GM18870 (cell line): ENCODE results near the gene NOP9.

ENCODE experiments used
- ATAC-seq: cut with Tn5 transposase; IDR thresholded peaks from one replicate; pipeline ENCODE4 v1.9.1; 2021; ENCODE audit warnings: moderate library complexity; ENCODE audit not compliant: unreplicated experiment

Gene NOP9

DNA sequence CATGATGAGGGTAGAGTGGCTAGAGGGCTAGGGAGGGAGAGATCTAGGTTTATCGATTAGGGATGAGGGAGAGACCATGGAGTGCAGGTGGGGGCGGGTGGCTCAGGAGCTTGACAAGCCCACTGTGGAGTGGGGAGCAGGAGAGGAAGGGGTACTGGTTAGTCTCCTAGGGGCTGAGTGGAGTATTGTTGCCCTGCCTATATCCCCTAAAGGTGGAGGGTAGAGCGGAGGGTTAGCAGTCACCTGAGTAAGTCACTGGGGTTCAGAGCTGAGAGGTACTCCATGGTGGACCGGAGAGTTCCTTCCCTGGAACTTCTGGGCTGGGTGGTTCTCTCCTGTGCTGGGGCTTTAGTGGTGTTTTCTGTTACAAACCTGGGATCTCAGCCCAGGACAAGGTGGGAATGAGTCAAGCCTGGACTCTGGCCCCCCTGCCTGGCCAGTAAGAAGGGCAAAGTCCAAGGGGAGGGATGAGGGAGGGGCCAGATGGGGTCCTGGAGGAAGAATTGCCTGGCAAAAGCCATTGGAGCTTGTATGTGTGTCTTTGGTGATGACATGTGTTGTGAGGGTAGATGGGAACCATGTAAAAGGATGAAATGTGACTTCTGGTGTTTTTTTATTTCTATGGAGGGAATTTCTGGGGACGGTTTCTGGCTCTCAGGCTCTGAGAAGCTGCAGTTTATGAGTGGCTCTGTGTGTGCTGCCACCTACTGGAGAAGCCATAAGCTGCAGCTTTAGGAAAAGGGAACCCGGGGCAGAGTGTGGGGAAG is 8.1 kb downstream of the NOP9 start, which contains the start of gene CIDEB:
CIDEB (minus strand) TSS at position 403 of the 767 bp plus-strand sequence; CDS start at position 284, 119 bp downstream.
- no peak for ATAC-seq

DNA sequence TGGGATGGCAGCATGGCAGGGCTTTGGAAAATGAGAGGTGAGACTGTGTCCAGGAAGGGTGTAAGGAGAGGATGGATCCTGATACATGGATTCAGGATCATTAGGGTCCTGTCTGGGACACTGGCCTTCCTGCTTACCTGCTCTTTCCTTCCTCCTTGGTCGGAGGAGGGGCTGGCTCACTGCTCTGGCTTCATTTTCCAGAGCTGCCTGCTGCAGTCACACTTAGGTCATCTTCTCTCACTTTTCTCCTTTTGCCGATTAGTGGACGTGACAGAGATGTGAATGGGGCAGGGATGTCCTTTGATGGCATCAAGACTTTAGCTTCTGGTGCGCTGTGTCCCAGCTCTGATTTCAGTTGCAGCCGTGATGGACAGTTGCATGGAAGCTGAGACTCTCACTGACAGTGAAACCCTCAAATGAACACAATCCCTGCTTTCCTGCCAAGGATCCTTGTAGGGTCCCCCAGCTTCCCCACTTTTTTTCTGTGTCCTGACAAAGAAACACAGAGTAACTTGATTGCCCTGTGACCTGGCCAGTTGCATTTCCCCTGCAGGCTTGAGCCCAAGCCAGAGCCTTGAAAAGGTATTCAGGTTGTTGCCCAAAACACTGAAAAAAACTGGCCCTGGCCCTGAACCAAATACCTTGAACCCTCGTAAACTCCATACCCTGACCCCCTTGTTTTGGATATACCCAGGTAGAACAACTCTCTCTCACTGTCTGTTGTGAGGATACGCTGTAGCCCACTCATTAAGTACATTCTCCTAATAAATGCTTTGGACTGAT is 8.9 kb downstream of the NOP9 start:
- no peak for ATAC-seq

DNA sequence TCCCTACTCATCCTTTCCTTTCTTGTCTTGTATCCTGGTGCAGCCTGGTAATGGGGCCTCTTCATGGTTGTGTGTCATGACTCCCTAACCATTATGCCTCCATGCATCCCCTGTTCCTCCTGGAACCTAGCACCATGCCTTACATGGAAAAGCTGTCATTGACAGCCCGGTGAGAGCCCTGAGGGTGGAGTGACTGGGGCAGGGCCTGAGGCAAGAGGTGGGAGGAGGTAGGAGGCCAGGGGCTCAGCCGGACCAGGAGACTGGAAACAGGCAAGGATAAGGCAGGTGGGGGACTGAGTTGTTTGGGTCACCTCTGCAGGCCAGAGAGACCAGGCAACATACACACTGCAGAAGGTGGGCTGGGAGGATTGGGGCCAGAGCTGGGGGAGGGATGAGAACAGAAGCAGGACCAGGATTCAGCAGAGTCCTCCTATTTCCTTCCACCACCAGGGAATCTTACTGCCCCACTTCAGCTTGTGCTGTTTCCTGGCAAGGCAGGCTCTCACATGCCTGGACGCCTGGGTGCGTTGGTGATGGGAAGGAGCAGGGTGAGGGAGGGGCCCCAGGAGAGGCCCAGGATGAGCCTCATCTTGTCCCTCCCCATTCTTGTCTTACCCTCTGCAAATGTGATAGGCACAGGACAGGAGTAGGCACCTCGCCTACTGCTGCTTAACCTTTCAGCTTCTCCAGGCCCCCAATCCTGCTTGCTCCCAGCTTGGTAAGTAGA is 10.1 kb downstream of the NOP9 start, which contains the start of gene LTB4R2:
LTB4R2 (plus strand) TSS at position 603 of the 727 bp plus-strand sequence. CDS start 525 bp downstream, outside the sequence.
- ATAC-seq, result no peak

DNA sequence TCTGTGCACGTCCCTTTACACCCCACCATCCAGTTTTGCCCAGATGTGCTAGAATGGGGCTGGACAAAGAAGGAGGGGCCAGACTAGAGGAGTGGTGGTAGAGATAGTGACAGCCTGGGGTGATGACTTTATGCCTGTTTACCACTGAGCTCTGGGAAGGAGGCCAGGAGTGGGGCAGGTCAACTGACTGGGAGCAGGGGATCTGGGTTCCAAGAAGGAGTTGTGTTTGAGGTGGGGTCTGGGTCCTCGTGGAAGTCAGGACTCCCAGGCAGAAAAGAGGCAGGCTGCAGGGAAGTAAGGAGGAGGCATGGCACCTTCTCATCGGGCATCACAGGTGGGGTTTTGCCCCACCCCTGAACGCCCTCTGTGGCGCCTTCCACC is 10.6 kb downstream of the NOP9 start:
- no peak for ATAC-seq

DNA sequence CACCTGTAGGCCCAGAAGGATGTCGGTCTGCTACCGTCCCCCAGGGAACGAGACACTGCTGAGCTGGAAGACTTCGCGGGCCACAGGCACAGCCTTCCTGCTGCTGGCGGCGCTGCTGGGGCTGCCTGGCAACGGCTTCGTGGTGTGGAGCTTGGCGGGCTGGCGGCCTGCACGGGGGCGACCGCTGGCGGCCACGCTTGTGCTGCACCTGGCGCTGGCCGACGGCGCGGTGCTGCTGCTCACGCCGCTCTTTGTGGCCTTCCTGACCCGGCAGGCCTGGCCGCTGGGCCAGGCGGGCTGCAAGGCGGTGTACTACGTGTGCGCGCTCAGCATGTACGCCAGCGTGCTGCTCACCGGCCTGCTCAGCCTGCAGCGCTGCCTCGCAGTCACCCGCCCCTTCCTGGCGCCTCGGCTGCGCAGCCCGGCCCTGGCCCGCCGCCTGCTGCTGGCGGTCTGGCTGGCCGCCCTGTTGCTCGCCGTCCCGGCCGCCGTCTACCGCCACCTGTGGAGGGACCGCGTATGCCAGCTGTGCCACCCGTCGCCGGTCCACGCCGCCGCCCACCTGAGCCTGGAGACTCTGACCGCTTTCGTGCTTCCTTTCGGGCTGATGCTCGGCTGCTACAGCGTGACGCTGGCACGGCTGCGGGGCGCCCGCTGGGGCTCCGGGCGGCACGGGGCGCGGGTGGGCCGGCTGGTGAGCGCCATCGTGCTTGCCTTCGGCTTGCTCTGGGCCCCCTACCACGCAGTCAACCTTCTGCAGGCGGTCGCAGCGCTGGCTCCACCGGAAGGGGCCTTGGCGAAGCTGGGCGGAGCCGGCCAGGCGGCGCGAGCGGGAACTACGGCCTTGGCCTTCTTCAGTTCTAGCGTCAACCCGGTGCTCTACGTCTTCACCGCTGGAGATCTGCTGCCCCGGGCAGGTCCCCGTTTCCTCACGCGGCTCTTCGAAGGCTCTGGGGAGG is 11.3 kb downstream of the NOP9 start, which contains the start of gene LTB4R:
LTB4R (plus strand) TSS at position 857 of the 959 bp plus-strand sequence. CDS start 4,150 bp downstream, outside the sequence.
- ATAC-seq, result no peak

GRCh38 chr14:24311837-24312615 is 12.4 kb downstream of the NOP9 start:
- no peak for ATAC-seq

DNA sequence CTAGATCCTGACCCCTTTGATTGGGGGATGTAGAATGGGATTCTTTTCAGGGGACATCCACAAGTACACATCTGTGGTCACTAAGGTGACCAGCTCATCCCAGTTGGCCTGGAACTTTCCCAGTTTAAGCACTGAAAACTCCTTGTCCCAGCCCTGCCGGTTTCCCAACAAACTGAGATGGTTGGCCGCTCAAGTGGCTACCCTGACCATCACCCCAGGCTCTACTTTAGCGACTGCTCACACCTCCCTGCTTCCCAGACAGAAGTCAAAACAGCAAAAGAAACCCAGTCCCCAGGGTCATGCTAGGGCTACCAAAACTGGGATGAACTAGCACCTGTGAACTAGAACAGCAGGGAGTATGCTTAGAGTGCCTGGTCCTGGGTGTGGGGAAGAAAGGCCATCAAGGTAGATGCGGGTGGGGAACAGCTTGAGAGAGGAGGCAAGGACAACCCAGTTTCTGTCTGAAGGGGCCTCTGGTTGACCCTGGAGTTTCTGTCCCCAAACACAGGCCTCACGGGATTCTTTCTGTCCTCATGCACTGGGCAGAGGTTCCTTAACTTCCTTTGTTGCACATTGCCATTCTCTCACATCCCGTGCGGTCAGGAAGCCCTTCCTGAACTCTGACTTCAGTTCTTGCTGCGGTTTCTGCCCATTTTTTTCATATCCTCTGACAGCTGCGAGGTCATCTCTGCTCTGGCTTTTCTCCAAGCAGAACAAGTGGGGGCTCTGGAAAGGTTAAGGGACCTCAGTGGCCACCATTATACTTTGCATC is 13.3 kb downstream of the NOP9 start:
- no peak for ATAC-seq

- no peak for ATAC-seq
Measured at GRCh38 chr14:24313913-24314312, 14.3 kb downstream of the NOP9 start.

- ATAC-seq, result no peak
Measured at GRCh38 chr14:24314377-24315193, 14.9 kb downstream of the NOP9 start.

DNA sequence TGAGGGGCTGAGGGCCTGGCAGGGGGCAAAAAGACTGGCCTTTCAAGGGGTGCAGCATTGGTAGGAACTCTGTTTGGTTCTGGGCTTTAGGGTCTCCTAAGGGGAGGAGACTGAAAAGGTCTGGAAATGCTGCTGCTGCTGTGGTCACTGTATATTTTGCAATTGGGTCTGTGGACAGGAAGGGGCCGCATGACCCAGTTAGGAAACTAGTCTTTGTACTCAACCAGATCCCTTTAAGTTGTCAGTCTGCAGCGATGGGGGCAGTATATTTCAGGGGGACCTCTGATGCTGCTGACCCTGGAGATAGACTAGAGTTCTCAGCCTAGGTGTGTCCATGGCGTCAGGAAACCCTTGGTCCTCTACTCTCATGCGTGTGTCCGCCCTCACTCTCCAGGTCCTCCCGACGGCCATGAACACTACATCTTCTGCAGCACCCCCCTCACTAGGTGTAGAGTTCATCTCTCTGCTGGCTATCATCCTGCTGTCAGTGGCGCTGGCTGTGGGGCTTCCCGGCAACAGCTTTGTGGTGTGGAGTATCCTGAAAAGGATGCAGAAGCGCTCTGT is 15.7 kb downstream of the NOP9 start:
- ATAC-seq, result no peak

DNA sequence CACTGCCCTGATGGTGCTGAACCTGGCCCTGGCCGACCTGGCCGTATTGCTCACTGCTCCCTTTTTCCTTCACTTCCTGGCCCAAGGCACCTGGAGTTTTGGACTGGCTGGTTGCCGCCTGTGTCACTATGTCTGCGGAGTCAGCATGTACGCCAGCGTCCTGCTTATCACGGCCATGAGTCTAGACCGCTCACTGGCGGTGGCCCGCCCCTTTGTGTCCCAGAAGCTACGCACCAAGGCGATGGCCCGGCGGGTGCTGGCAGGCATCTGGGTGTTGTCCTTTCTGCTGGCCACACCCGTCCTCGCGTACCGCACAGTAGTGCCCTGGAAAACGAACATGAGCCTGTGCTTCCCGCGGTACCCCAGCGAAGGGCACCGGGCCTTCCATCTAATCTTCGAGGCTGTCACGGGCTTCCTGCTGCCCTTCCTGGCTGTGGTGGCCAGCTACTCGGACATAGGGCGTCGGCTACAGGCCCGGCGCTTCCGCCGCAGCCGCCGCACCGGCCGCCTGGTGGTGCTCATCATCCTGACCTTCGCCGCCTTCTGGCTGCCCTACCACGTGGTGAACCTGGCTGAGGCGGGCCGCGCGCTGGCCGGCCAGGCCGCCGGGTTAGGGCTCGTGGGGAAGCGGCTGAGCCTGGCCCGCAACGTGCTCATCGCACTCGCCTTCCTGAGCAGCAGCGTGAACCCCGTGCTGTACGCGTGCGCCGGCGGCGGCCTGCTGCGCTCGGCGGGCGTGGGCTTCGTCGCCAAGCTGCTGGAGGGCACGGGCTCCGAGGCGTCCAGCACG is 16.4 kb downstream of the NOP9 start:
- no peak for ATAC-seq

GRCh38 chr14:24316597-24316950 is 16.9 kb downstream of the NOP9 start:
- ATAC-seq, result no peak

DNA sequence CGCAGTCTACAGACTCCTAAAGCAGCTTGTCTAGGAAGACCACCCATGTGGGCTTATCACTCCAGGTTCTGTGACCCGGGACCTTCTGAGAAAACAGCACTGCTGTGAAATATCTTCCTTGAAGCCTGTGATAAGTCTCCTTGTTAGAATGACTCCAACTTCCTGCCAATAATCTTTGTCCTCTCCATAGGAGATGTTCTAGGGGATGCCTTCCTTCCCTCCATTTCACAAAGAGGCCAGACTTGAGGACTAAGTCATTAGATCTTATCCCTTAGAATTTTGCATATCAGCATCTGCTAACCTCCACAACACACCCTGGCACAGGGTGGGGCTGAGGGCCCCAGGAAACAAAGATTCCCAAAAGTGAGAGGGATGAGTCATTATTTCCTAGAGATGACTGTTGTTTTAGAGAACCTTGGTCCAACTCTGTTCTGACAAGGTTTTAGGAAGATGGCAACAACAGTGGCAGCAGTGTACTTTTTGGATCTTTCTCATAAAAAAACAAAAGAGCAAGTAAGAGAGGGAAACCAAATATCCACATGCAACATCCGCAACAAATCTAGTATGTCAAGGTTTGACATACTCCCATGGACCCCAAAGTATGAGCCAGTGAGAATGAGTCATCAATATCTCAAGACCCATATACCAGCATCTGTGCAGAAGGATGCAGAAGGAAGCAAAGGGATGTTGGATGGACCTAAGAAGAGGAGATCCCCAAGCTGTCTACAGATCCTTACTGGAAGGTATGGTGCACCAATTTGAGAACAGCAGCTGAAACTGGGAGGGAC is 17.7 kb downstream of the NOP9 start:
- ATAC-seq, result no peak

DNA sequence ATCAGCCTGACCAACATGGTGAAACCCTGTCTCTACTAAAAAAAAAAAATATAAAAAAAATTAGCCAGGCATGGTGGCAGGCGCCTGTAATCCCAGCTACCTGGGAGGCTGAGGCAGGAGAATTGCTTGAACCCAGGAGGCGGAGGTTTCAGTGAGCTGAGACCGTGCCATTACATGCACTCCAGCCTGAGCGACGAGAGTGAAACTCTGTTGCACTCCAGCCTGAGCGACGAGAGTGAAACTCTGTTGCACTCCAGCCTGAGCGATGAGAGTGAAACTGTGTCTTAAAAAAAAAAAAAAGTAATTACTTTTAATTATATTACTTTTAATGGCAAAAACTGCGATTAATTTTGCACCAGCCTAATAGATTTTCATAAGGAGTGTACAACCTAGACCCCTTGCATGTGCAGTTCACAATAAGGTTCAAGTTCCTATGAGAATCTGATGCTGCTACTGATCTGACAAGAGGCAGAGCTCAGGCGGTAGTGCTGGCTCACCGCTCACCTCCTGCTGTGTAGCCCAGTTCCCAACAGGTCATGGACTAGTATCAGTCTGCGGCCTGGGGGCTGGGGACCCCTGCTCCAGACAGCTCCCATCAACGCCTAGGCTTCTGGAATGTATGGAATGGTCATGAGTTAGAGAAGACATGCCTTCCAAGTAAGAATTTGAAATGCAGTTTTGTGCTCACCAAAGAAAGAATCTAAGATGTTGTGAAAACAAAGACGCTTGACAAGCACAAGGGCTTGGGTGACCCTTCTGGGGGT is 21.7 kb downstream of the NOP9 start:
- no peak for ATAC-seq

GRCh38 chr14:24322672-24323071 is 23.0 kb downstream of the NOP9 start:
- ATAC-seq, result no peak
